Memory B cell (primary cell): Measurements from ENCODE around the gene ERC1.

ENCODE experiments used
- ATAC-seq: fragments of 150-1000 bp; cut with Tn5 transposase; 2 replicates; pipeline ENCODE4 v1.10.0; 2021; ENCODE audit warnings: low read depth, mild to moderate bottlenecking, moderate library complexity
- DNase-seq, 2 donors: peaks; one replicate each; pipeline ENCODE4 v3.0.0; 2022; ENCODE audit warnings: low spot score in 2 of 2
- H3K27ac Mint-ChIP-seq: one replicate; pipeline ENCODE4 v1.8.0; 2022; ENCODE audit warnings: mild to moderate bottlenecking, moderate library complexity, mixed read lengths
- H3K27me3 Mint-ChIP-seq: one replicate; pipeline ENCODE4 v1.8.0; 2022; ENCODE audit warnings: mixed read lengths
- H3K36me3 Mint-ChIP-seq: one replicate; pipeline ENCODE4 v1.8.0; 2022; ENCODE audit warnings: mild to moderate bottlenecking, mixed read lengths
- H3K4me1 Mint-ChIP-seq: one replicate; pipeline ENCODE4 v1.8.0; 2022; ENCODE audit warnings: mixed read lengths
- H3K4me3 Mint-ChIP-seq: one replicate; pipeline ENCODE4 v1.8.0; 2022; ENCODE audit warnings: mild to moderate bottlenecking, moderate library complexity, mixed read lengths
- H3K9me3 Mint-ChIP-seq: one replicate; pipeline ENCODE4 v1.8.0; 2022; ENCODE audit warnings: mixed read lengths

Gene ERC1

GRCh38 chr12:1529862-1530591, 539.0 kb downstream of the ERC1 start:
- H3K27ac Mint-ChIP-seq, result no peak overlapping the region
- H3K9me3 Mint-ChIP-seq, result no peaks in the 10 kb centered on the region
- DNase-seq, result peak; percentile 5 to 39
- H3K4me1 Mint-ChIP-seq, result peaks cover 26% of the 10 kb centered on the region
- H3K36me3 Mint-ChIP-seq, result no peaks in the 10 kb centered on the region
- ATAC-seq, result peak; percentile 33
- H3K4me3 Mint-ChIP-seq, result peak overlapping the region; percentile 93
- peaks cover 32% of the 10 kb centered on the region for H3K27me3 Mint-ChIP-seq

DNA sequence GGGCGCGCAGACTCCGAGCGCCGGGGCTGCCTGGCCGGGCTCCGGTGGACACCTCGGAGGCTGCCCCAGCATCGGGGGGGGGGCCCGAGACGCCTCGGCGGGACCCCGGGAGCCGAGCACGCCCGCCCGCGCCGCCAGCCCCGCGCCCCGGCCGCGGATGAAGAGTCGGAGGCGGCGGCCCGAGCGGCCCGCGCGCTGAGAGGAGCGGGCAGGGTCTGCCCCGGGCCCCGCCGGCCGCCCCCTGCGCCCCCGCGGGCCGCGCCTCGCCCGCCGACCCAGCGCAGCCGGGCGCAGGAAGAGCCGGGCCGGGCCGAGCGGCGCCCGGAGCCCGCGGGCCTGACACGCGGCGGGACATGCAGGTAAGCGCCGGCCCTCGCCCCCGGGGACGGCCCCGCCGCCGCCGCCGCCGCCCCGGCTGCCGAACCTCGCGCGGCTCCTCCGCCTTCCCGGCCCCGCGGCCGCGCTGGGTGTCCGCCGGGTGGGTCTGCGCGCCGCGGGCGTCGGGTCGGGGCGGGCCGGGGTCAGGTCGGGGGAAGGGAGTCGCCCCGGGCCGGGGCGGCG, 539.6 kb downstream of the ERC1 start:
- no peaks in the 10 kb centered on the region for H3K36me3 Mint-ChIP-seq
- ATAC-seq (peak; percentile 16), DNase-seq (peak in 1 of 2 donors; percentile 25)
- no peak overlapping the region for H3K27ac Mint-ChIP-seq
- H3K27me3 Mint-ChIP-seq, result peaks cover 28% of the 10 kb centered on the region
- no peak overlapping the region for H3K4me3 Mint-ChIP-seq
- H3K4me1 Mint-ChIP-seq, result peaks cover 22% of the 10 kb centered on the region
- H3K9me3 Mint-ChIP-seq, result no peaks in the 10 kb centered on the region

GRCh38 chr12:1531153-1531653, 540.2 kb downstream of the ERC1 start:
- ATAC-seq (peak; percentile 6), DNase-seq (peak; percentile 7 to 48)
- H3K27ac Mint-ChIP-seq, result no peak overlapping the region
- H3K4me1 Mint-ChIP-seq, result peaks cover 18% of the 10 kb centered on the region
- peaks cover 25% of the 10 kb centered on the region for H3K27me3 Mint-ChIP-seq
- no peaks in the 10 kb centered on the region for H3K36me3 Mint-ChIP-seq
- no peaks in the 10 kb centered on the region for H3K9me3 Mint-ChIP-seq
- peak overlapping the region; percentile 74 for H3K4me3 Mint-ChIP-seq

DNA sequence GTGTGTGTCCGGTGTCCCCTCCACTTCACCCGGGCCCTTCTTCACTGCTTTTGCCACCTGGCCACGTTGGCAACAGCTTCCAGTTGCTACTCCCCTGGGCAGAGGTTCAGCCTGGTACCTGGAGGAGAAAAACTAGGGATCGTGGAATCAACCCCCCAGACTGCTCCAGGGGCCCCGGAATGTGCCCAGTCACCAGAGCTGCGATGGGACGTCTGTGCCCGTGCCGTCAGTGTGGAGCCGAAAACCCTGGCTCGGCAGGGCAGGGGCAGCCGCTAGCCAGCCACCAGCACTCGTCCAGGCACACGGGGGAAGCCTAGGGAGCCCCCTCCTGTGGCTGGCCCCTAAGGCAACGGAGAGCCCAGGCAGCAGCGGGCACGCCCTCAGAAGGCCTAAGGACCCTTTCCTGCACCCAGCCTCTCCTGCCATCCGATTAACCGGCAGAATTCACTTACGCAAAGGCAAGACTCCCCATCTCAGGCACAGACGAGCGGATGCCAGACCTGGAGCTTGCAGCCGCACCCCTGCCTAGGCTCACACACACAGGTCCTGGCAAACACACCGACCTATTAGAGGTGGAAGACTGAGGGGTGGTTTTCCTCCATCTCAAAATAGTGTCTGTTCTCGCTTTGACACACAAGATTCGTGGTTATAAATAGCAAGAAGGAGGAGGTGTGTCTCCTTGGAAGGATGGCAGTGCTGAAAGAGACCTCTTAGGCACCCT, 540.8 kb downstream of the ERC1 start:
- no peak for ATAC-seq

GRCh38 chr12:1532375-1533165, 541.5 kb downstream of the ERC1 start:
- H3K27ac Mint-ChIP-seq, result no peak overlapping the region
- H3K9me3 Mint-ChIP-seq, result no peaks in the 10 kb centered on the region
- no peak for ATAC-seq

More for the DNA sequence above, 540.8 kb downstream of the ERC1 start:
- H3K27me3 Mint-ChIP-seq, result peaks cover 23% of the 10 kb centered on the region
- no peaks in the 10 kb centered on the region for H3K36me3 Mint-ChIP-seq
- no peak for DNase-seq
- H3K4me3 Mint-ChIP-seq, result peak overlapping the region; percentile 74
- H3K9me3 Mint-ChIP-seq, result no peaks in the 10 kb centered on the region
- no peak overlapping the region for H3K27ac Mint-ChIP-seq
- peaks cover 18% of the 10 kb centered on the region for H3K4me1 Mint-ChIP-seq

GRCh38 chr12:1533205-1533601, 542.2 kb downstream of the ERC1 start:
- Mint-ChIP-seq H3K36me3 (no peaks in the 10 kb centered on the region), H3K27ac (no peak overlapping the region), H3K9me3 (no peaks in the 10 kb centered on the region), H3K27me3 (peaks cover 23% of the 10 kb centered on the region), H3K4me3 (peak overlapping the region; percentile 76), H3K4me1 (peaks cover 18% of the 10 kb centered on the region)
- DNase-seq (no peak), ATAC-seq (peak; percentile 61)

More at GRCh38 chr12:1532375-1533165, 541.5 kb downstream of the ERC1 start:
- peak overlapping the region; percentile 76 for H3K4me3 Mint-ChIP-seq
- H3K4me1 Mint-ChIP-seq, result peaks cover 18% of the 10 kb centered on the region
- no peaks in the 10 kb centered on the region for H3K36me3 Mint-ChIP-seq
- H3K27me3 Mint-ChIP-seq, result peaks cover 26% of the 10 kb centered on the region
- no peak for DNase-seq

DNA sequence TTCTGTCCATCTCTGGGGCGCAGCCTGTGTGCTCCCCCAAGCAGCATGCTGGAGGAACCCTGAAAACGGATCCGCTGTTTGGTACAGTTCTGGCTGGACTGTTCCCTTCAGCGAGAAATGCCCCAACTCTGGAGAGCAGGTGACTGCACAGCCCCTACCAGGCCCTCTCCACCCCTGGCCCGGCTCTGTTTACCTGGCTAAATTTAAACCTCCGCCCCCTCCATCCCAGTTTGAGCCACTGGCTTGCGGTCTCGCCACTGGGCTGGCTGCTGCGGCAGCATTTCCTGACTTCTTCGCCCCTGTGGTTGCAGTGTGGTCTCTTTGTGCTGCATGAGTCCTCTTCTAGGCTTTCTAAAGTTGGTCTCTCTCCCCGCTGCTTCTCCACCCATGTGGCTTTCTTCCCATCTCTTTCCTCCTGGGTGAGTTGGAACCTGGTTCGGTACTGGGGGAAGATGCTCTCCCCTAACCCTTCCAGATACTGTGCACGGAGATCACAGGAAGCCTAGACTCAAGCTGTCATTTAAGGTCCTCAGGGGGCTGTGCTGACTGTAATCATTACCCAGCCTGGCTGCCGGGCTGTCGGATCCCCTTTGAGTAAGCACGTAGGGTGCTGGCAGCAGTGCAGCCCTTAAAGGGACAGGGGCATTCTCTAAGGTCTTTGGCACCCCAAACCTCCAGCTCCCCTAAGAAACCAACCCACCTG, 542.7 kb downstream of the ERC1 start:
- ATAC-seq (peak; percentile 36), DNase-seq (no peak)
- Mint-ChIP-seq H3K27me3 (peaks cover 20% of the 10 kb centered on the region), H3K4me1 (peaks cover 18% of the 10 kb centered on the region), H3K4me3 (peak overlapping the region; percentile 76), H3K36me3 (no peaks in the 10 kb centered on the region), H3K9me3 (no peaks in the 10 kb centered on the region), H3K27ac (peak overlapping the region; percentile 3)

- peaks cover 16% of the 10 kb centered on the region for H3K4me1 Mint-ChIP-seq
- DNase-seq, result no peak
- peaks cover 18% of the 10 kb centered on the region for H3K27me3 Mint-ChIP-seq
- H3K4me3 Mint-ChIP-seq, result no peak overlapping the region
- no peak for ATAC-seq
- no peaks in the 10 kb centered on the region for H3K9me3 Mint-ChIP-seq
- H3K27ac Mint-ChIP-seq, result no peak overlapping the region
- H3K36me3 Mint-ChIP-seq, result no peaks in the 10 kb centered on the region
Observed at GRCh38 chr12:1534748-1535147, 543.7 kb downstream of the ERC1 start.

DNA sequence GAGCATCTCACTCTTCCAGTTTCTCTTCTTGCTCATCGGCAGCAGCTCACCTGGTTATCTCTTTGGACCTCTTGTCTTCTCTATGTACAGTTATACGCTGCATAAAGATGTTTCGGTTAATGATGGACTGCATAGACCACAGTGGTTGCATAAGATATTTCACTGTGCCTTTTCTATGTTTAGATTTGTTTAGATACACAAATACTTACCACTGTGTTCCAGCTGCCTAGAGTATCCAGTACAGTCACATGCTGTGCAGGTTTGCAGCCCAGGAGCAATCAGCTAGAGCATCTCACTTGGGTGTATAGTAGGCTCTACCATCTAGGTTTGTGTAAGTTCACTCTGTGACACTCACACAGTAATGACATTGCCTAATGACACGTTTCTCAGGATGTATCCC, 545.8 kb downstream of the ERC1 start:
- peaks cover 16% of the 10 kb centered on the region for H3K4me1 Mint-ChIP-seq
- no peaks in the 10 kb centered on the region for H3K36me3 Mint-ChIP-seq
- H3K27ac Mint-ChIP-seq, result no peak overlapping the region
- H3K4me3 Mint-ChIP-seq, result no peak overlapping the region
- H3K9me3 Mint-ChIP-seq, result no peaks in the 10 kb centered on the region
- peaks cover 18% of the 10 kb centered on the region for H3K27me3 Mint-ChIP-seq
- no peak for ATAC-seq
- DNase-seq, result no peak

DNA sequence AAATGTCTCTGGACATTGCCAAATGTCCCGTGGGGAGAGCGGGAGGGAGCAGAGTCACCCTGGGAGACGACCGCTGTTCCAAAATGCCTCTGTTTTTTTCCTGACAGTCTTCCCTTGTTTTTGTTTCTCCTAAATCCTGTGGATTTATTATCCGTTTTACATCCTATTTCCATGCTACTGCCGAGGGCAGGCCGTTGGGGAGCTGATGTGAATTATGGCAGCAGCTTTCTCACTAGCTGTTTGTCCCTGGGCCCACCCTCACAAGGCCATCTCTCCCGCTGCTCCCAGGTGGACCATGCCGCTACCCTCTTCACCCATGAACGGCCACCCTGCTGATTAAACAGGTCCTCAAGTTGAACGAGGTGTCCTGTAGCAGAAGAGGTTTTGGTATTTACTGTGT, 548.1 kb downstream of the ERC1 start:
- peaks cover 2% of the 10 kb centered on the region for H3K9me3 Mint-ChIP-seq
- H3K4me1 Mint-ChIP-seq, result no peaks in the 10 kb centered on the region
- H3K36me3 Mint-ChIP-seq, result no peaks in the 10 kb centered on the region
- no peak overlapping the region for H3K4me3 Mint-ChIP-seq
- ATAC-seq (no peak), DNase-seq (no peak)
- H3K27ac Mint-ChIP-seq, result no peak overlapping the region
- peaks cover 11% of the 10 kb centered on the region for H3K27me3 Mint-ChIP-seq

- ATAC-seq, result no peak
- Mint-ChIP-seq H3K27ac (no peak overlapping the region), H3K4me1 (no peaks in the 10 kb centered on the region), H3K9me3 (peaks cover 2% of the 10 kb centered on the region), H3K27me3 (peaks cover 11% of the 10 kb centered on the region), H3K4me3 (no peak overlapping the region), H3K36me3 (no peaks in the 10 kb centered on the region)
- DNase-seq, result no peak
Observed at GRCh38 chr12:1540690-1541089, 549.7 kb downstream of the ERC1 start.

- Mint-ChIP-seq H3K4me1 (no peaks in the 10 kb centered on the region), H3K27ac (no peak overlapping the region), H3K9me3 (peaks cover 2% of the 10 kb centered on the region), H3K36me3 (no peaks in the 10 kb centered on the region), H3K4me3 (no peak overlapping the region), H3K27me3 (peaks cover 7% of the 10 kb centered on the region)
- DNase-seq (no peak), ATAC-seq (no peak)
Observed at GRCh38 chr12:1542599-1542998, 551.6 kb downstream of the ERC1 start.

DNA sequence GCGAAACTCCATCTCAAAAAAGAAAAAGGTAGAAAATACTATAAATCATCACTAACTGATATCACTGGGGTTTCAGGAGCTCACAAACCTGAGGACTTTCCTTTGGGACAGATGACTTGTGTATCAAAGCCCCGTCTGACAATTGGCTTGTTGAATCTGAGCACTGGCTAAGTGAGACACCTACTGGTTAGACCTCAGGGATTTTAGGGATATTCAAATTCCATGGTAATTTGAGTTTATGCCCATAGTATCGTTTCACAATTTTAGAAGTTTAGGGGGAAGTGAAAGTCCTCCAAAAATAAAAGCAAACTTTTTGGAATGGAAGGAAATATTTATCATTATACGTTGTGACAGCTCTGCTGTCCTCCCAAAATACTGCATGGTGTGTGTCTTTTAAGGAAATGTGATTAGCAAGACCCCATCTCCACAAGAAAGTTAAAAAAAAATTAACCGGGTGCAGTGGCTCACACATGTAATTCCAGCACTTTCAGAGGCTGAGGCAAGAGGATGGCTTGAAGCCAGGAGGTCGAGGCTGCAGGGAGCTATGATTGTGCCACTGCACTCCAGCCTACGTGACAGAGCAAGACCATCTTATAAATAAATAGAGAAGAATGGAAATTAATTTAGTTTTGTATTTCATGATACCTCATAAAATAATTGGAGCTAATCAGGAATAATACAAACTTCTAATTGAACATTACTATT, 554.1 kb downstream of the ERC1 start:
- Mint-ChIP-seq H3K27ac (no peak overlapping the region), H3K4me1 (no peaks in the 10 kb centered on the region), H3K9me3 (peaks cover 3% of the 10 kb centered on the region), H3K4me3 (no peak overlapping the region), H3K36me3 (peaks cover 4% of the 10 kb centered on the region), H3K27me3 (peaks cover 4% of the 10 kb centered on the region)
- DNase-seq, result no peak
- no peak for ATAC-seq
